Epithelial cell of proximal tubule (primary cell): Measurements from ENCODE around the gene OTOP1. TPM values are rescaled to one million over a fixed set of nuclear protein-coding genes. Genes with fewer than 3 reads are reported as not detected.

Experiments used
- DNase-seq: peaks from one replicate; pipeline ENCODE4 v3.0.0-alpha.2; 2011; ENCODE audit warnings: low read depth
- H3K4me3 ChIP-seq: 2 replicates; pipeline ENCODE4 v1.5.1; 2011; ENCODE audit warnings: low read depth, mild to moderate bottlenecking, low read length
- CTCF ChIP-seq: conservative IDR thresholded peaks from 2 replicates; pipeline ENCODE4 v1.5.1; 2012; ENCODE audit warnings: low read depth, mild to moderate bottlenecking, low read length
- total RNA-seq: library from RNA; depleted of rRNA; stranded (reverse); fragments of >200 nt; gene quantifications from 2 replicates; pipeline ENCODE4 v1.2.3, GENCODE V29; 2015

The OTOP1 gene
- total RNA-seq, result not detected in 2 replicates

- TF ChIP-seq CTCF, result no peak
- H3K4me3 ChIP-seq, result no peak within 1 kb of the TSS
- DNase-seq, result no peak
Observed at GRCh38 chr4:4226606-4227438, at the start of gene OTOP1. Gene OTOP1 (minus strand): TSS chr4:4226929. CDS start chr4:4226864, 65 bp downstream.

GRCh38 chr4:4274226-4274625 lies 47.5 kb upstream of the OTOP1 start:
- no peak for TF ChIP-seq CTCF
- DNase-seq, result no peak
- H3K4me3 ChIP-seq, result no peak overlapping the region

- H3K4me3 ChIP-seq, result no peak overlapping the region
- TF ChIP-seq CTCF, result peak; percentile 14
- no peak for DNase-seq
Observed at GRCh38 chr4:4271912-4272311, 45.2 kb upstream of the OTOP1 start.

- no peak for TF ChIP-seq CTCF
- no peak for DNase-seq
- H3K4me3 ChIP-seq, result no peak overlapping the region
Observed at GRCh38 chr4:4270529-4270928, 43.8 kb upstream of the OTOP1 start.

GRCh38 chr4:4269856-4270255 lies 43.1 kb upstream of the OTOP1 start:
- H3K4me3 ChIP-seq, result no peak overlapping the region
- TF ChIP-seq CTCF, result no peak
- no peak for DNase-seq

GRCh38 chr4:4269331-4269731 lies 42.6 kb upstream of the OTOP1 start:
- no peak for TF ChIP-seq CTCF
- no peak overlapping the region for H3K4me3 ChIP-seq
- no peak for DNase-seq

- DNase-seq, result no peak
- no peak for TF ChIP-seq CTCF
- H3K4me3 ChIP-seq, result no peak overlapping the region
Observed at GRCh38 chr4:4268776-4269175, 42.0 kb upstream of the OTOP1 start.
